Activated CD4-positive, alpha-beta memory T cell treated with anti-CD3 and anti-CD28 coated beads for 36 hours (primary cell): ENCODE measurements around the gene RUSF1. TPM values are rescaled to one million over a fixed set of nuclear protein-coding genes. Genes with fewer than 3 reads are reported as not detected.
"Not testable (repeated sequence)": the region's sequence is repeated elsewhere in the genome, so short reads cannot be mapped to it uniquely, and the experiment has no call there.

ENCODE experiments used
- CTCF ChIA-PET: fragments of 350-600 bp; sonication (Branson Sonifier 250); formaldehyde crosslinking; loops from one replicate; lab custom pipeline; 2021; ENCODE audit warnings: antibody characterized with exemption, inconsistent platforms; lab: Charles Lee
- POLR2A ChIA-PET: fragments of 350-600 bp; sonication (Branson Sonifier 250); formaldehyde crosslinking; loops from one replicate; lab custom pipeline; 2021; ENCODE audit warnings: antibody characterized with exemption; lab: Charles Lee
- DNase-seq: peaks from one replicate; pipeline ENCODE4 v3.0.0-alpha.2; 2020
- H3K27ac Mint-ChIP-seq: one replicate; pipeline ENCODE4 v1.8.0; 2021; ENCODE audit warnings: mixed read lengths
- H3K27me3 Mint-ChIP-seq: one replicate; pipeline ENCODE4 v1.8.0; 2021; ENCODE audit warnings: mixed read lengths
- H3K36me3 Mint-ChIP-seq: one replicate; pipeline ENCODE4 v1.8.0; 2021; ENCODE audit warnings: mixed read lengths
- H3K4me1 Mint-ChIP-seq: one replicate; pipeline ENCODE4 v1.8.0; 2021; ENCODE audit warnings: low read depth, mixed read lengths
- H3K4me3 Mint-ChIP-seq: one replicate; pipeline ENCODE4 v1.8.0; 2021; ENCODE audit warnings: mild to moderate bottlenecking, mixed read lengths
- H3K9me3 Mint-ChIP-seq: one replicate; pipeline ENCODE4 v1.8.0; 2021; ENCODE audit warnings: mixed read lengths
- intact Hi-C: fragments of 100-400 bp; cut with micrococcal nuclease; formaldehyde crosslinking; loops from one replicate; pipeline ENCODE4 v1.15.1; 2023
- total RNA-seq, 2 experiments: library from RNA; stranded (reverse); gene quantifications; one replicate each; pipeline ENCODE4 v1.2.3, GENCODE V29; 2021

Gene RUSF1
- total RNA-seq, 2 experiments from 2014 or later, result 40.9 to 41.2 TPM

GRCh38 chr16:31508706-31509195 is 560 bp upstream of the RUSF1 start:
- intact Hi-C loops, result loop anchor here (1.0 to 2.0 kb wide), 2 partner anchors 32 to 48 kb away; no protein-coding TSS in a partner anchor
- H3K9me3 Mint-ChIP-seq, result no peaks in the 10 kb centered on the region
- ChIA-PET POLR2A (interaction anchor here (0.7 to 2.3 kb wide), 7 partner anchors 19 to 369 kb away, joined by 3 to 11 read pairs (median 5); partner anchors contain the start of genes FUS and ZNF267), CTCF (interaction anchor here (1.2 to 2.8 kb wide), 3 partner anchors 49 to 360 kb away, joined by 3 to 19 read pairs (median 3); partner anchors contain the start of gene ARMC5)
- H3K36me3 Mint-ChIP-seq, result peaks cover 12% of the 10 kb centered on the region
- peak overlapping the region; percentile 94 for H3K27ac Mint-ChIP-seq
- no peaks in the 10 kb centered on the region for H3K27me3 Mint-ChIP-seq
- no peak for DNase-seq
- peaks cover 44% of the 10 kb centered on the region for H3K4me1 Mint-ChIP-seq
- peak overlapping the region; percentile 93 for H3K4me3 Mint-ChIP-seq

GRCh38 chr16:31507617-31507928 is 618 bp downstream of the RUSF1 start:
- Mint-ChIP-seq H3K36me3 (peaks cover 12% of the 10 kb centered on the region), H3K9me3 (no peaks in the 10 kb centered on the region), H3K27me3 (no peaks in the 10 kb centered on the region), H3K4me1 (peaks cover 44% of the 10 kb centered on the region), H3K4me3 (peak overlapping the region; percentile 93), H3K27ac (peak overlapping the region; percentile 94)
- DNase-seq, result no peak
- CTCF ChIA-PET, result interaction anchor here (0.6 to 2.8 kb wide), 4 partner anchors 48 to 361 kb away, joined by 3 to 19 read pairs (median 4); partner anchors contain the start of gene ARMC5
- intact Hi-C loops, result no loop called here
- POLR2A ChIA-PET, result interaction anchor here (1.2 to 2.3 kb wide), 8 partner anchors 18 to 370 kb away, joined by 3 to 11 read pairs (median 4); partner anchors contain the start of genes FUS and ZNF267

DNA sequence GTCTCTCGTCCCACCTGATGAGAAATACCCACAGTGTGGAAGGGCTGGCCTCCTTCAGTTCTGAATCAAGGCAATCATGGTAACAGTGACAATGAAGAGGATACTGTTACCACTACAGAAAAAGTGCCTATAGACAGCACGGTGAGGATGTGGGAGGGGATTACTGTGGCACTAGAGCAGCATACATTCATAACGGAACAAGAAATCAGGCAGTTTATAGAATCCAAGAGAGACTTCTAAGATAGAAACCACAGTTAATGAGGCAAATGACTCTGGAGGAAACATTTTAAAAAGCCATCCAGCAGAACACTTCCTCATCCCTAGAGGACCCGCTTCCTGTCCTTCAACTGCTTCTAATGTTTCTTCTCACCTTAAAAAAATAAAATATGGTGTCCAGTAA is 2.7 kb downstream of the RUSF1 start:
- H3K36me3 Mint-ChIP-seq, result peaks cover 12% of the 10 kb centered on the region
- CTCF ChIA-PET, result no interaction called here
- peak overlapping the region; percentile 76 for H3K27ac Mint-ChIP-seq
- intact Hi-C loops, result loop anchor here (2.0 kb wide), 2 partner anchors 195 to 363 kb away; no protein-coding TSS in a partner anchor
- peak; percentile 62 for DNase-seq
- H3K4me1 Mint-ChIP-seq, result peaks cover 42% of the 10 kb centered on the region
- H3K9me3 Mint-ChIP-seq, result no peaks in the 10 kb centered on the region
- POLR2A ChIA-PET, result interaction anchor here (1.1 to 1.2 kb wide), 2 partner anchors 47 to 369 kb away, joined by 3 to 4 read pairs; no protein-coding TSS in a partner anchor
- no peaks in the 10 kb centered on the region for H3K27me3 Mint-ChIP-seq
- H3K4me3 Mint-ChIP-seq, result no peak overlapping the region

DNA sequence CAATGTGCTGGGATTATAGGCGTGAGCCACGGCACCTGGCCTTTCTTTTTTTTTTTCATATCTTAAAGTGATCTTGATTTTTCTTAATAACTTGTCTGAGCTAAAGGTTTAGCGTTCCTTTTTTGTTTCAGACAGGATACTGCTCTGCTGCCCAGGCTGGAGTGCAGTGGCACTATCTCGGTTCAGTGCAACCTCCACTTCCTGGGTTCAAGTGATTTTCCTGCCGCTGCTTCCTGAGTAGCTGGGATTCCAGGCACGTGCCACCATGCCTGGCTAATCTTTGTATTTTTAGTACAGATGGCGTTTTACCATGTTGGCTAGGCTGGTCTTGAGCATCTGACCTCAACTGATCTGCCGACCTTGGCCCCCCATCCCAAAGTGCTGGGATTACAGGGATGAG is 4.0 kb downstream of the RUSF1 start:
- intact Hi-C loops, result loop anchor here (2.0 kb wide), 2 partner anchors 197 to 365 kb away; no protein-coding TSS in a partner anchor
- no peak overlapping the region for H3K4me3 Mint-ChIP-seq
- H3K27ac Mint-ChIP-seq, result no peak overlapping the region
- POLR2A ChIA-PET, result no interaction called here
- no peaks in the 10 kb centered on the region for H3K9me3 Mint-ChIP-seq
- CTCF ChIA-PET, result interaction anchor here (0.5 to 1.5 kb wide), 2 partner anchors 61 to 364 kb away, joined by 3 read pairs; no protein-coding TSS in a partner anchor
- H3K4me1 Mint-ChIP-seq, result peaks cover 34% of the 10 kb centered on the region
- no peak for DNase-seq
- no peaks in the 10 kb centered on the region for H3K27me3 Mint-ChIP-seq
- peaks cover 12% of the 10 kb centered on the region for H3K36me3 Mint-ChIP-seq

DNA sequence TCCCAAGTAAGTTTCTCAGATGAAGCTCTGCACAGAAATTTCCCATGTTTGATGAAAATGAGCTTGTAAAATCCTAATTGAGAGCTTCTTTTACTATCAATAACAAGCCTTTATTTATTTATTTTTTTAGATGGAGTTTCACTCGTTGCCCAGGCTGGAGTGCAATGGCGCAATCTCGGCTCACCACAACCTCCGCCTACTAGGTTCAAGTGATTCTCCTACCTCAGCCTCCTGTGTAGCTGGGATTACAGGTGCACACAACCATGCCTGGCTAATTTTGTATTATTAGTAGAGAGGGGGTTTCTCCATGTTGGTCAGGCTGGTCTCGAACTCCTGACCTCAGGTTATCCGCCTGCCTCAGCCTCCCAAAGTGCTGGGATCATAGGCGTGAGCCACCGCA is 4.6 kb downstream of the RUSF1 start:
- intact Hi-C loops, H3K9me3 Mint-ChIP-seq, H3K27ac Mint-ChIP-seq, H3K27me3 Mint-ChIP-seq, POLR2A ChIA-PET, H3K4me3 Mint-ChIP-seq, DNase-seq: not testable (repeated sequence)
- Mint-ChIP-seq H3K4me1 (peaks cover 29% of the 10 kb centered on the region), H3K36me3 (peaks cover 11% of the 10 kb centered on the region)
- CTCF ChIA-PET, result interaction anchor here (0.5 to 1.5 kb wide), 3 partner anchors 60 to 521 kb away, joined by 3 read pairs; no protein-coding TSS in a partner anchor

DNA sequence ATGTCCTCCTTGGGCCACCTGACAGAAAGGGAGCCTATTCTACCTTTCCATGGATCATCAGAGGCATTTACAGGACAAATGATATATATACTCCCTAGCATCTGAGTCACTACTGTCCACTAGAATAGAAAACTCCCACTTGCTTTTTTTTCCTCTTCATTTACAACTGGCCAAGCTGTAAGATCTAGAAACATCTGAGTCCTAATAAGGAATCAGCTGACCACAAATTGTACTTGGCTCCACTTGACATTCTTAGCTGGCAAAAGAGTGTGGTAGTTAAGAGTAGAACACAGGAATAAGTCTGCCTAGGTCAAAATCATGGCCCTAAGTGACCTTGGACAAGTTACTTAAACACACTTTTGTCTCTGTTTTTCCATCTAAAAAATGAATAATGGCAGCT is 5.2 kb downstream of the RUSF1 start:
- no peaks in the 10 kb centered on the region for H3K9me3 Mint-ChIP-seq
- POLR2A ChIA-PET, result no interaction called here
- no peak for DNase-seq
- H3K4me1 Mint-ChIP-seq, result peaks cover 29% of the 10 kb centered on the region
- intact Hi-C loops, result no loop called here
- no peak overlapping the region for H3K27ac Mint-ChIP-seq
- peaks cover 10% of the 10 kb centered on the region for H3K36me3 Mint-ChIP-seq
- CTCF ChIA-PET, result no interaction called here
- H3K4me3 Mint-ChIP-seq, result no peak overlapping the region
- H3K27me3 Mint-ChIP-seq, result no peaks in the 10 kb centered on the region

DNA sequence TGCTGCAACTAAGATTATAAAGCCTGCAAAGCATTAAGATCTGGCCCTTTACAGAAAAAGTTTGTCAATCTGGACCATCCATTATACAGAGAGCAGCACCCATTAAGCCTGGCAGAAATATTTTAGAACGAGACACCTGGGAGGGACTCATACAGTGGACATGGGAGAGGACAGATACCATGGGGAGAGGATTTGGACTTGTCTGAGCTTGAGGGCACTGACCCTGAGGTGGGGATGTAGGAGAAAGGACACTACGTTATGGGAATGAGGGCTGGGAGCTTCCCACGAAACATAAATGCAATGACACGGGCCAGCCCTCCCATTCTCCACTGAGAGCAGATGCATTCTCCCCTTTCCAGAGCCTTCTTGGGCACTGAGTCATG is 6.2 kb downstream of the RUSF1 start:
- no peak for DNase-seq
- intact Hi-C loops, result no loop called here
- H3K27ac Mint-ChIP-seq, result no peak overlapping the region
- peaks cover 24% of the 10 kb centered on the region for H3K4me1 Mint-ChIP-seq
- POLR2A ChIA-PET, result no interaction called here
- H3K27me3 Mint-ChIP-seq, result no peaks in the 10 kb centered on the region
- no peaks in the 10 kb centered on the region for H3K9me3 Mint-ChIP-seq
- peaks cover 13% of the 10 kb centered on the region for H3K36me3 Mint-ChIP-seq
- H3K4me3 Mint-ChIP-seq, result no peak overlapping the region
- CTCF ChIA-PET, result interaction anchor here (0.8 kb wide), 1 partner anchor 27 kb away, joined by 3 read pairs; no protein-coding TSS in a partner anchor

GRCh38 chr16:31501226-31501965 is 6.8 kb downstream of the RUSF1 start:
- H3K4me1 Mint-ChIP-seq, result peaks cover 20% of the 10 kb centered on the region
- H3K9me3 Mint-ChIP-seq, result no peaks in the 10 kb centered on the region
- ChIA-PET POLR2A (no interaction called here), CTCF (interaction anchor here (0.8 kb wide), 1 partner anchor 28 kb away, joined by 3 read pairs; no protein-coding TSS in a partner anchor)
- intact Hi-C loops, result no loop called here
- H3K27me3 Mint-ChIP-seq, result no peaks in the 10 kb centered on the region
- no peak for DNase-seq
- no peak overlapping the region for H3K27ac Mint-ChIP-seq
- no peak overlapping the region for H3K4me3 Mint-ChIP-seq
- peaks cover 13% of the 10 kb centered on the region for H3K36me3 Mint-ChIP-seq

DNA sequence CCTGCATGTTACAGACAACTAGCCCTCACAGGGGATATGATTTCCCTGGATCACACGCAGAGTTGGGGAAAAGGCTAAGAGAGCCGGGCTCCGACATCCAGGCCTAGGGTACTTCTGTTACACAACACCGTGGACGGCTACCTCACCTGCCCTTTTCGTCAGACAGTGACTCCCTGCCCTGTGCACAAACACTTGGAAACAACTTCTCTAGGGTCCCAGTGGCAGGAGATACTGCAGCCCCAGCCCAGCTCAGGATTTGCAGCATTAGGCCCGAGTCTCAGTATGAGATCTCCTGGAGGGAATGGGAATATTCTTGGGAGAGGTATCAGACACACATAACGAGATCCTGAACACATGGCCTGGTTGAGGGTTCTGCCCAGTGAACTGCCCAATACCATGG is 8.3 kb downstream of the RUSF1 start:
- DNase-seq, result no peak
- intact Hi-C loops, result no loop called here
- POLR2A ChIA-PET, result no interaction called here
- Mint-ChIP-seq H3K9me3 (no peaks in the 10 kb centered on the region), H3K27me3 (no peaks in the 10 kb centered on the region), H3K36me3 (peaks cover 7% of the 10 kb centered on the region), H3K4me3 (no peak overlapping the region), H3K4me1 (peaks cover 6% of the 10 kb centered on the region), H3K27ac (no peak overlapping the region)
- CTCF ChIA-PET, result no interaction called here

DNA sequence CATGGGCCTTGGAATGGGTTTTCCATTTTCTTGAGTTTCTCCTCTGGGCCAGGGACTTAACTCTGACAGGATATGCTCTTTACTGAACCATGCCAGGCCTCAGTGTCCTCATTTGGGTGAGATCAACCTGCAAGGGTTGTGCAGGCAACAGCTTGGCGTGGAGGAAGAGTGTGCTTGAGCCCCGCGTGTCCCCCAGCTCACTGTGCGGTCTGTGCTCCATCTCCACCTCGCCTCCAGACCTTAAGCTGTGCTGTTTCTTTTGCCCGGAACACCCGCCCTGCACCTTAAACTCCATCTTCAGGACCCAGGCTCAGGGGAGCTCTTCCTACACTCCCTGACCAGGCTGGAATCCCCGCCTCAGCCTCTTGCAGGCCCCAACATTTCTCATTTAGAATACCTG is 9.7 kb downstream of the RUSF1 start:
- peaks cover 8% of the 10 kb centered on the region for H3K36me3 Mint-ChIP-seq
- H3K4me1 Mint-ChIP-seq, result no peaks in the 10 kb centered on the region
- intact Hi-C loops, result no loop called here
- ChIA-PET CTCF (no interaction called here), POLR2A (no interaction called here)
- H3K4me3 Mint-ChIP-seq, result no peak overlapping the region
- H3K27ac Mint-ChIP-seq, result no peak overlapping the region
- H3K27me3 Mint-ChIP-seq, result no peaks in the 10 kb centered on the region
- no peak for DNase-seq
- no peaks in the 10 kb centered on the region for H3K9me3 Mint-ChIP-seq

- no peaks in the 10 kb centered on the region for H3K27me3 Mint-ChIP-seq
- H3K36me3 Mint-ChIP-seq, result peaks cover 9% of the 10 kb centered on the region
- ChIA-PET CTCF (no interaction called here), POLR2A (no interaction called here)
- H3K4me3 Mint-ChIP-seq, result no peak overlapping the region
- no peak overlapping the region for H3K27ac Mint-ChIP-seq
- no peak for DNase-seq
- H3K4me1 Mint-ChIP-seq, result no peaks in the 10 kb centered on the region
- H3K9me3 Mint-ChIP-seq, result no peaks in the 10 kb centered on the region
- intact Hi-C loops, result no loop called here
Measured at GRCh38 chr16:31496670-31497069, 11.5 kb downstream of the RUSF1 start.

DNA sequence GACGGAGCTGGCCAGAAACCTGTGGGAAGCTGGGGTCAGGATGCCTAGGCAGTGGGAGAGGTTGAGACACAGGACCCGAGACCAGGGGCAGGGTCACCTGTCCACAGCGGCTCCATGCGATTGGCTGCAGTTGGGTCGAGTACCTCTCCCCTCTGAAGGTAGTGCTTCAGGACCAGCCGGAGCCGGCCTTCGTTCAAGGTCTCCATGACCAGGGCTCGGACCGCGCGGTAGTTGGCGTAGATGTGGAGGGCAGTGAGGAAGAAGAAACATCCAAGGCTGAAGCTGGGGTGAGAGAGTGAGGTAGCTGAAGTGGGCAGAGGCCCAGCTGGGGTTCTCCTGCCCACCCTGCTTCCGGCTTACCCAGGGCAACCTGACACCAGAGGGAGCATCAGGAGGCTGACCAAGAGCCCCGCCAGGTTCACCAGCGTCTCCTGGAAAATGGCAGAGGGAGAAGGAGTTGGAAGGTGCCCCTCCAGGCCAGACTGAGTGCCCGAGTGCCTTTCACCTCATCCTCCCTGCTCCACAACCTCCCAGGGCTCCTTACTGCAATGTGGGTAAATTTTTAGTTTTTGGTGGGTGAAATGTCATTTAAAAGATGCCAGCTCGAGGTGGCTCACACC is 14.6 kb downstream of the RUSF1 start:
- no peak overlapping the region for H3K4me3 Mint-ChIP-seq
- ChIA-PET CTCF (no interaction called here), POLR2A (no interaction called here)
- H3K9me3 Mint-ChIP-seq, result no peaks in the 10 kb centered on the region
- H3K4me1 Mint-ChIP-seq, result no peaks in the 10 kb centered on the region
- intact Hi-C loops, result no loop called here
- no peak for DNase-seq
- H3K27me3 Mint-ChIP-seq, result no peaks in the 10 kb centered on the region
- peaks cover 9% of the 10 kb centered on the region for H3K36me3 Mint-ChIP-seq
- no peak overlapping the region for H3K27ac Mint-ChIP-seq
